Activated CD8-positive, alpha-beta T cell treated with anti-CD3 and anti-CD28 coated beads, Interleukin-2, amount 10 ng/mL, durations not matched to agents 7 days and 5 days (primary cell): ENCODE data around the gene CDIPT. TPM values are rescaled to one million over a fixed set of nuclear protein-coding genes. Genes with fewer than 3 reads are reported as not detected.
"Not testable (repeated sequence)": the region's sequence is repeated elsewhere in the genome, so short reads cannot be mapped to it uniquely, and the experiment has no call there.

Experiments
- ATAC-seq: fragments of 150-1000 bp; cut with Tn5 transposase; one replicate; pipeline ENCODE4 v1.10.0; 2021; ENCODE audit warnings: moderate library complexity
- CTCF ChIA-PET: fragments of 350-600 bp; sonication (Branson Sonifier 250); formaldehyde crosslinking; loops from one replicate; lab custom pipeline; 2021; ENCODE audit warnings: antibody characterized with exemption; lab: Charles Lee
- POLR2A ChIA-PET: fragments of 350-600 bp; sonication (Branson Sonifier 250); formaldehyde crosslinking; loops from one replicate; lab custom pipeline; 2021; ENCODE audit warnings: antibody characterized with exemption; lab: Charles Lee
- DNase-seq: peaks from one replicate; pipeline ENCODE4 v3.0.0-alpha.2; 2020
- H3K27ac Mint-ChIP-seq: one replicate; pipeline ENCODE4 v1.8.0; 2021; ENCODE audit warnings: mild to moderate bottlenecking, mixed read lengths
- H3K27me3 Mint-ChIP-seq: one replicate; pipeline ENCODE4 v1.8.0; 2021; ENCODE audit warnings: low read depth, mixed read lengths
- H3K36me3 Mint-ChIP-seq: one replicate; pipeline ENCODE4 v1.8.0; 2021; ENCODE audit warnings: low read depth, mixed read lengths
- H3K4me1 Mint-ChIP-seq: one replicate; pipeline ENCODE4 v1.8.0; 2021; ENCODE audit warnings: low read depth, mixed read lengths
- H3K4me3 Mint-ChIP-seq: one replicate; pipeline ENCODE4 v1.8.0; 2021; ENCODE audit warnings: mild to moderate bottlenecking, mixed read lengths
- H3K9me3 Mint-ChIP-seq: one replicate; pipeline ENCODE4 v1.8.0; 2022; ENCODE audit warnings: mixed read lengths; ENCODE audit not compliant: insufficient read depth
- total RNA-seq, 2 experiments: library from RNA; stranded (reverse); gene quantifications; one replicate each; pipeline ENCODE4 v1.2.3, GENCODE V29; 2021

The CDIPT gene
- total RNA-seq, 2 experiments from 2014 or later = 51.1 to 53.2 TPM

- ATAC-seq = no peak
- H3K4me3 Mint-ChIP-seq = no peak overlapping the region
- POLR2A ChIA-PET = interaction anchor here (0.6 kb wide), 1 partner anchor 133 kb away, joined by 3 read pairs; no protein-coding TSS in a partner anchor
- H3K4me1 Mint-ChIP-seq = peaks cover 16% of the 10 kb centered on the region
- peaks cover 24% of the 10 kb centered on the region for H3K27me3 Mint-ChIP-seq
- H3K9me3 Mint-ChIP-seq = no peaks in the 10 kb centered on the region
- H3K27ac Mint-ChIP-seq = no peak overlapping the region
- no peak for DNase-seq
- CTCF ChIA-PET = no interaction called here
- no peaks in the 10 kb centered on the region for H3K36me3 Mint-ChIP-seq
Measured at GRCh38 chr16:29873319-29873718, 10.3 kb upstream of the CDIPT start.

GRCh38 chr16:29871822-29872546 lies 9.0 kb upstream of the CDIPT start:
- POLR2A ChIA-PET = no interaction called here
- no peaks in the 10 kb centered on the region for H3K36me3 Mint-ChIP-seq
- H3K4me3 Mint-ChIP-seq = no peak overlapping the region
- peaks cover 14% of the 10 kb centered on the region for H3K4me1 Mint-ChIP-seq
- no peak for DNase-seq
- ATAC-seq = no peak
- no peak overlapping the region for H3K27ac Mint-ChIP-seq
- no peaks in the 10 kb centered on the region for H3K9me3 Mint-ChIP-seq
- peaks cover 10% of the 10 kb centered on the region for H3K27me3 Mint-ChIP-seq
- CTCF ChIA-PET = no interaction called here

- not testable (repeated sequence) for H3K4me3 Mint-ChIP-seq, H3K36me3 Mint-ChIP-seq, ATAC-seq, H3K27me3 Mint-ChIP-seq, H3K4me1 Mint-ChIP-seq, H3K9me3 Mint-ChIP-seq, DNase-seq, H3K27ac Mint-ChIP-seq
- POLR2A ChIA-PET = interaction anchor here (0.6 kb wide), 1 partner anchor 9 kb away, joined by 3 read pairs; no protein-coding TSS in a partner anchor
- CTCF ChIA-PET = interaction anchor here (1.6 kb wide), 1 partner anchor 21 kb away, joined by 9 read pairs; no protein-coding TSS in a partner anchor
Measured at GRCh38 chr16:29869067-29869466, 6.0 kb upstream of the CDIPT start.

- Mint-ChIP-seq H3K27me3 (no peaks in the 10 kb centered on the region), H3K4me1 (peaks cover 10% of the 10 kb centered on the region), H3K36me3 (no peaks in the 10 kb centered on the region), H3K4me3 (no peak overlapping the region), H3K9me3 (no peaks in the 10 kb centered on the region), H3K27ac (no peak overlapping the region)
- ATAC-seq (no peak), DNase-seq (no peak)
- ChIA-PET POLR2A (no interaction called here), CTCF (interaction anchor here (1.6 kb wide), 1 partner anchor 20 kb away, joined by 9 read pairs; no protein-coding TSS in a partner anchor)
Measured at GRCh38 chr16:29868396-29869009, 5.5 kb upstream of the CDIPT start.

GRCh38 chr16:29864205-29864604 lies 1.2 kb upstream of the CDIPT start:
- Mint-ChIP-seq H3K27ac (no peak overlapping the region), H3K4me3 (no peak overlapping the region), H3K4me1 (peaks cover 31% of the 10 kb centered on the region), H3K27me3 (no peaks in the 10 kb centered on the region), H3K36me3 (peaks cover 18% of the 10 kb centered on the region), H3K9me3 (no peaks in the 10 kb centered on the region)
- ATAC-seq (no peak), DNase-seq (no peak)
- ChIA-PET POLR2A (interaction anchor here (0.8 to 1.1 kb wide), 2 partner anchors 13 to 109 kb away, joined by 4 to 5 read pairs; no protein-coding TSS in a partner anchor), CTCF (no interaction called here)

GRCh38 chr16:29863669-29863984 lies 601 bp upstream of the CDIPT start:
- DNase-seq (no peak), ATAC-seq (no peak)
- Mint-ChIP-seq H3K4me3 (peak overlapping the region; percentile 91), H3K36me3 (peaks cover 22% of the 10 kb centered on the region), H3K27ac (peak overlapping the region; percentile 100), H3K9me3 (no peaks in the 10 kb centered on the region), H3K4me1 (peaks cover 31% of the 10 kb centered on the region), H3K27me3 (no peaks in the 10 kb centered on the region)
- POLR2A ChIA-PET = interaction anchor here (1.1 to 1.2 kb wide), 3 partner anchors 14 to 132 kb away, joined by 3 to 4 read pairs (median 3); partner anchors contain the start of gene HIRIP3
- CTCF ChIA-PET = interaction anchor here (0.5 to 1.5 kb wide), 6 partner anchors 9 to 190 kb away, joined by 3 to 5 read pairs (median 4); partner anchors contain the start of gene TAOK2

GRCh38 chr16:29862383-29862883 lies 593 bp downstream of the CDIPT start:
- Mint-ChIP-seq H3K9me3 (no peaks in the 10 kb centered on the region), H3K27ac (peak overlapping the region; percentile 100), H3K27me3 (no peaks in the 10 kb centered on the region), H3K4me1 (peaks cover 26% of the 10 kb centered on the region), H3K36me3 (peaks cover 26% of the 10 kb centered on the region), H3K4me3 (peak overlapping the region; percentile 91)
- POLR2A ChIA-PET = interaction anchor here (1.2 kb wide), 1 partner anchor 133 kb away, joined by 3 read pairs; the partner anchor contains the start of gene HIRIP3
- ATAC-seq (no peak), DNase-seq (peak; percentile 32)
- CTCF ChIA-PET = interaction anchor here (0.7 to 1.5 kb wide), 6 partner anchors 14 to 170 kb away, joined by 3 to 5 read pairs (median 4); partner anchors contain the start of gene TAOK2

- H3K27me3 Mint-ChIP-seq = no peaks in the 10 kb centered on the region
- ChIA-PET POLR2A (interaction anchor here (1.1 kb wide), 1 partner anchor 101 kb away, joined by 3 read pairs; the partner anchor contains the start of gene TMEM219), CTCF (interaction anchor here (1.2 kb wide), 1 partner anchor 12 kb away, joined by 9 read pairs; no protein-coding TSS in a partner anchor)
- H3K27ac Mint-ChIP-seq = no peak overlapping the region
- DNase-seq (no peak), ATAC-seq (no peak)
- H3K36me3 Mint-ChIP-seq = peaks cover 28% of the 10 kb centered on the region
- H3K4me3 Mint-ChIP-seq = no peak overlapping the region
- H3K9me3 Mint-ChIP-seq = no peaks in the 10 kb centered on the region
- H3K4me1 Mint-ChIP-seq = peaks cover 25% of the 10 kb centered on the region
Measured at GRCh38 chr16:29860218-29860617, 2.8 kb downstream of the CDIPT start.

- CTCF ChIA-PET = interaction anchor here (1.6 to 3.1 kb wide), 2 partner anchors 11 to 43 kb away, joined by 6 to 17 read pairs; partner anchors contain the start of gene PAGR1
- Mint-ChIP-seq H3K36me3 (peaks cover 28% of the 10 kb centered on the region), H3K27ac (no peak overlapping the region), H3K27me3 (no peaks in the 10 kb centered on the region), H3K4me3 (no peak overlapping the region), H3K9me3 (no peaks in the 10 kb centered on the region), H3K4me1 (peaks cover 25% of the 10 kb centered on the region)
- POLR2A ChIA-PET = no interaction called here
- no peak for DNase-seq
- ATAC-seq = no peak
Measured at GRCh38 chr16:29858974-29859373, 4.1 kb downstream of the CDIPT start.

- Mint-ChIP-seq H3K27me3 (no peaks in the 10 kb centered on the region), H3K27ac (no peak overlapping the region), H3K36me3 (peaks cover 28% of the 10 kb centered on the region), H3K4me1 (peaks cover 20% of the 10 kb centered on the region), H3K9me3 (no peaks in the 10 kb centered on the region), H3K4me3 (no peak overlapping the region)
- ChIA-PET POLR2A (interaction anchor here (0.6 kb wide), 2 partner anchors 10 to 806 kb away, joined by 3 read pairs; no protein-coding TSS in a partner anchor), CTCF (interaction anchor here (1.6 to 3.1 kb wide), 2 partner anchors 10 to 42 kb away, joined by 6 to 17 read pairs; partner anchors contain the start of gene PAGR1)
- ATAC-seq = no peak
- DNase-seq = no peak
Measured at GRCh38 chr16:29858149-29858849, 4.7 kb downstream of the CDIPT start.
